Transverse colon (tissue), 4 donors: ENCODE data around the gene ZYX. TPM values are rescaled to one million over a fixed set of nuclear protein-coding genes. Genes with fewer than 3 reads are reported as not detected.
A peak's percentile ranks its signal among the peaks of the same experiment; 100 is the strongest.

Experiments used
- DNase-seq: peaks from one replicate; pipeline ENCODE4 v3.0.0-alpha.2; 2019
- H3K27ac ChIP-seq, 4 donors: fragments of 200-600 bp; sonication (generic); 2 replicates each; pipeline ENCODE4 v1.5.1; 2016 to 2018; ENCODE audit warnings: inconsistent platforms in 4 of 4
- H3K27me3 ChIP-seq: fragments of 200-600 bp; sonication (generic); 2 replicates; pipeline ENCODE4 v1.5.1; 2017; ENCODE audit warnings: inconsistent platforms
- H3K36me3 ChIP-seq, 4 donors: fragments of 200-600 bp; sonication (generic); 2 replicates each; pipeline ENCODE4 v1.5.1; 2017 to 2019; ENCODE audit warnings: inconsistent platforms in 4 of 4
- H3K4me1 ChIP-seq, 4 donors: fragments of 200-600 bp; sonication (generic); 2 replicates each; pipeline ENCODE4 v1.5.1; 2017 to 2020; ENCODE audit warnings: inconsistent platforms in 4 of 4
- H3K4me3 ChIP-seq, 4 donors: fragments of 200-600 bp; sonication (generic); 1 replicate in 1 of 4; 2 replicates in 3 of 4; pipeline versions ENCODE4 v1.5.1 to v1.6.1; 2017 to 2019; ENCODE audit warnings: inconsistent platforms in 4 of 4
- H3K9me3 ChIP-seq, 2 donors: fragments of 200-600 bp; sonication (generic); 2 replicates each; pipeline ENCODE4 v1.5.1; 2017 to 2019; ENCODE audit warnings: inconsistent platforms in 2 of 2
- CTCF ChIP-seq, 5 experiments: fragments of 200-600 bp in 3 of 5; fragments of 450-650 bp in 2 of 5; sonication (generic) in 3 of 5; IDR thresholded peaks; 1 replicate in 2 of 5; 2 replicates in 3 of 5; pipeline ENCODE4 v1.5.1; 2016 to 2017; ENCODE audit warnings: antibody characterized with exemption in 5 of 5, inconsistent platforms in 3 of 5, mild to moderate bottlenecking in 2 of 5, moderate library complexity in 1 of 5
- EP300 ChIP-seq: sonication (generic); formaldehyde crosslinking; IDR thresholded peaks from one replicate; pipeline ENCODE4 v1.6.1; 2017; ENCODE audit warnings: antibody characterized with exemption, low read depth
- POLR2A ChIP-seq: fragments of 450-650 bp; IDR thresholded peaks from one replicate; pipeline ENCODE4 v1.6.1; 2016; ENCODE audit warnings: antibody characterized with exemption, mild to moderate bottlenecking, moderate library complexity
- POLR2AphosphoS5 ChIP-seq, 3 donors: sonication (generic); formaldehyde crosslinking; IDR thresholded peaks; one replicate each; pipeline ENCODE4 v1.6.1; 2016; ENCODE audit warnings: antibody characterized with exemption in 3 of 3
- WGBS, 2 donors: methylation state at CpG; one replicate each; pipeline ENCODE4 v1.1.5; 2018; ENCODE audit warnings: low coverage in 1 of 2; 5-methylcytosine and 5-hydroxymethylcytosine counted together
- in situ Hi-C, 4 donors: fragments of 200-750 bp; cut with MboI; loops; one replicate each; pipeline versions ENCODE4 v1.15.0 to v1.15.1; 2017; ENCODE audit warnings: low sequenced_read_pairs in 3 of 4, low pct_ligation_motif_present in 1 of 4, low pct_unique_long_range_greater_than_20kb in 1 of 4
- intact Hi-C: fragments of 100-400 bp; cut with DNase I; formaldehyde crosslinking; loops from one replicate; pipeline ENCODE4 v1.15.1; 2023; ENCODE audit warnings: low total_unique reads
- small RNA-seq, 4 donors: library from RNA; depleted of rRNA; stranded (forward); fragments of <200 nt; gene quantifications; one replicate each; pipeline ENCODE3, GENCODE V24; 2016
- total RNA-seq, 4 donors: library from RNA; depleted of rRNA; stranded (reverse); fragments of >200 nt; gene quantifications; one replicate each; pipeline ENCODE4 v1.1.0, GENCODE V29; 2016

Gene ZYX
- total RNA-seq, 4 donors from 2014 or later: 45.2 to 217 (median 110) TPM

- peak; percentile 37 for DNase-seq
- Histone ChIP-seq H3K4me3 (no peak overlapping the region), H3K36me3 (no peaks in the 10 kb centered on the region), H3K4me1 (peaks cover 0 to 13% (median 6%) of the 10 kb centered on the region in 4 donors), H3K27ac (peak overlapping the region in 3 of 4 donors; percentile 18 to 60 (median 52)), H3K9me3 (no peaks in the 10 kb centered on the region), H3K27me3 (no peaks in the 10 kb centered on the region)
- 30 to 34% methylated on average over 3 to 4 of the region's 4 CpGs for WGBS, 2 donors
- no peak for TF ChIP-seq POLR2AphosphoS5 (IDR thresholded peaks at IDR 0.05)
- TF ChIP-seq EP300: no peak
- TF ChIP-seq POLR2A: no peak
- TF ChIP-seq CTCF (IDR thresholded peaks at IDR 0.05): no peak
- intact Hi-C loops (no loop called here), in situ Hi-C loops (loop anchor here in 1 of 4 donors (25.0 kb wide), 1 partner anchor 425 kb away; no protein-coding TSS in a partner anchor)
Measured at GRCh38 chr7:143437578-143437977, 56.4 kb downstream of the ZYX start.

GRCh38 chr7:143439866-143440265 lies 58.7 kb downstream of the ZYX start:
- H3K36me3 ChIP-seq: no peaks in the 10 kb centered on the region
- H3K9me3 ChIP-seq: no peaks in the 10 kb centered on the region
- intact Hi-C loops (no loop called here), in situ Hi-C loops (loop anchor here in 1 of 4 donors (25.0 kb wide), 1 partner anchor 428 kb away; no protein-coding TSS in a partner anchor)
- H3K4me3 ChIP-seq: no peak overlapping the region
- no peak overlapping the region for H3K27ac ChIP-seq
- TF ChIP-seq EP300: no peak
- TF ChIP-seq POLR2AphosphoS5 (IDR thresholded peaks at IDR 0.05): no peak
- TF ChIP-seq POLR2A: no peak
- TF ChIP-seq CTCF (IDR thresholded peaks at IDR 0.05): no peak
- WGBS, 2 donors: 86 to 91% methylated on average over 2 of the region's 2 CpGs
- peaks cover 0 to 13% (median 6%) of the 10 kb centered on the region in 4 donors for H3K4me1 ChIP-seq
- H3K27me3 ChIP-seq: no peaks in the 10 kb centered on the region
- no peak for DNase-seq

Small RNA genes within 50 kb of the gene (small RNA-seq; reads per million reads assigned to genes)
- gene MIR6892: 0 to 0.55 (median 0.32) reads per million in 4 donors

Other genes with a start within 250 kb of the ZYX start
- gene PIP, start 249.3 kb upstream of the ZYX start, total RNA-seq: not detected
- gene TAS2R39, start 197.9 kb upstream of the ZYX start, total RNA-seq: not detected
- not detected for gene TAS2R40, start 159.3 kb upstream of the ZYX start, total RNA-seq
- 100 to 1,000 TPM; 333 to 472 (median 376) TPM for gene GSTK1, start 117.9 kb upstream of the ZYX start, total RNA-seq
- 100 to 1,000 TPM in 1 of 4 donors, 10 to 100 TPM in 3; 46.4 to 127 (median 52.2) TPM for gene TMEM139, start 96.4 kb upstream of the ZYX start, total RNA-seq
- gene CASP2, start 93.0 kb upstream of the ZYX start, total RNA-seq: 10 to 100 TPM; 13.5 to 38.9 (median 17.6) TPM
- gene CLCN1, start 65.2 kb upstream of the ZYX start, total RNA-seq: not detected
- gene FAM131B, start 18.6 kb upstream of the ZYX start, total RNA-seq: 10 to 100 TPM in 1 of 4 donors, 1 to 10 TPM in 3; 2.2 to 33.4 (median 4.7) TPM
- gene EPHA1, start 27.5 kb downstream of the ZYX start, total RNA-seq: 10 to 100 TPM; 21.1 to 29.9 (median 24.8) TPM
- gene TAS2R60, start 62.1 kb downstream of the ZYX start, total RNA-seq: not detected
- not detected for gene TAS2R41, start 96.5 kb downstream of the ZYX start, total RNA-seq
- 1 to 10 TPM in 1 of 4 donors, under 1 TPM in 1, not detected in 2; 0.55 to 1.6 TPM for gene CTAGE15, start 190.5 kb downstream of the ZYX start, total RNA-seq
- 1 to 10 TPM; 1.6 to 3.4 (median 3.2) TPM for gene TCAF2, start 239.6 kb downstream of the ZYX start, total RNA-seq